ENCODE measurements around the gene RASGRP2. TPM values are rescaled to one million over a fixed set of nuclear protein-coding genes. Genes with fewer than 3 reads are reported as not detected.
A peak's percentile ranks its signal among the peaks of the same experiment; 100 is the strongest.

Gene RASGRP2
- total RNA-seq, 1 experiment from 2014 or later: not detected

GRCh38 chr11:64787526-64788320 lies 43.8 kb upstream of the RASGRP2 start:
- H3K27ac Mint-ChIP-seq (ENCODE audit: low read depth, unreplicated experiment): no peak overlapping the region
- TF ChIP-seq, protein P1, sequence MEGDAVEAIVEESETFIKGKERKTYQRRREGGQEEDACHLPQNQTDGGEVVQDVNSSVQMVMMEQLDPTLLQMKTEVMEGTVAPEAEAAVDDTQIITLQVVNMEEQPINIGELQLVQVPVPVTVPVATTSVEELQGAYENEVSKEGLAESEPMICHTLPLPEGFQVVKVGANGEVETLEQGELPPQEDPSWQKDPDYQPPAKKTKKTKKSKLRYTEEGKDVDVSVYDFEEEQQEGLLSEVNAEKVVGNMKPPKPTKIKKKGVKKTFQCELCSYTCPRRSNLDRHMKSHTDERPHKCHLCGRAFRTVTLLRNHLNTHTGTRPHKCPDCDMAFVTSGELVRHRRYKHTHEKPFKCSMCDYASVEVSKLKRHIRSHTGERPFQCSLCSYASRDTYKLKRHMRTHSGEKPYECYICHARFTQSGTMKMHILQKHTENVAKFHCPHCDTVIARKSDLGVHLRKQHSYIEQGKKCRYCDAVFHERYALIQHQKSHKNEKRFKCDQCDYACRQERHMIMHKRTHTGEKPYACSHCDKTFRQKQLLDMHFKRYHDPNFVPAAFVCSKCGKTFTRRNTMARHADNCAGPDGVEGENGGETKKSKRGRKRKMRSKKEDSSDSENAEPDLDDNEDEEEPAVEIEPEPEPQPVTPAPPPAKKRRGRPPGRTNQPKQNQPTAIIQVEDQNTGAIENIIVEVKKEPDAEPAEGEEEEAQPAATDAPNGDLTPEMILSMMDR (IDR thresholded peaks at IDR 0.05; ENCODE audit: unreplicated experiment): peak; percentile 81
- intact Hi-C loops (cut with micrococcal nuclease): loop anchor here (1.0 to 10.0 kb wide), 3 partner anchors 56 to 227 kb away; partner anchors contain the start of gene ARL2
- no peaks in the 10 kb centered on the region for H3K36me3 Mint-ChIP-seq (ENCODE audit: insufficient read depth, unreplicated experiment)
- BruUV-seq (replicated peaks): no TSS peak
- CTCF ChIA-PET: interaction anchor here (0.6 to 3.8 kb wide), 13 partner anchors 12 to 553 kb away, joined by 3 to 21 read pairs (median 3); partner anchors contain the start of genes CDC42BPG and MAP4K2
- POLR2A ChIA-PET: interaction anchor here (0.7 to 1.3 kb wide), 3 partner anchors 9 to 56 kb away, joined by 3 to 6 read pairs (median 3); partner anchors contain the start of gene SF1
- no peak overlapping the region for H3K4me3 Mint-ChIP-seq (ENCODE audit: unreplicated experiment)
- DNase-seq (ENCODE audit: unreplicated experiment): peak; percentile 66
- no peaks in the 10 kb centered on the region for H3K27me3 Mint-ChIP-seq (ENCODE audit: insufficient read depth, unreplicated experiment)
- no peaks in the 10 kb centered on the region for H3K9me3 Mint-ChIP-seq (ENCODE audit: unreplicated experiment)
- no peaks in the 10 kb centered on the region for H3K4me1 Mint-ChIP-seq (ENCODE audit: insufficient read depth, unreplicated experiment)

DNA sequence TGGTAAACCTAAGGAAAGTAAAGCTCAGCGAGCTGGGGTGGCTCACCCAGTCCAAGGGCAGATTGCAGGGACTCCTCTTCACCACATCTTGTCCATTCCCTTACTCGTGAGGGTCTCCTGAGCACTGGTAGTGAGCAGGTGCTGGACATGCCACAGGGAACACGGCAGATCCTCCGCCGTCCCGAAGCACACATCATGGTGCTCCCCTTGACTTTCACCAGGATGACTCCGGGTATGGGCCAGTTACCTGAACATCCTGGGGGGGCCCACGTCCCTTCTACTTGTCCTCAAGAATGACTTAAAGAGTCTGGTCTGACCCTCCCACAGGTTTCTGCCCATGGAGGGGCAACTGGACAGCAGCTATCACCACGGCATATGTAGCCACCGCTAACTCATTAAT lies 42.4 kb upstream of the RASGRP2 start:
- intact Hi-C loops (cut with micrococcal nuclease): loop anchor here (2.0 to 10.0 kb wide), 2 partner anchors 108 to 228 kb away; partner anchors contain the start of gene ARL2
- CTCF ChIA-PET: interaction anchor here (0.6 to 3.8 kb wide), 8 partner anchors 8 to 731 kb away, joined by 3 to 21 read pairs (median 4); no protein-coding TSS in a partner anchor
- Mint-ChIP-seq H3K4me1 (ENCODE audit: insufficient read depth, unreplicated experiment) (no peaks in the 10 kb centered on the region), H3K27ac (ENCODE audit: low read depth, unreplicated experiment) (no peak overlapping the region), H3K9me3 (ENCODE audit: unreplicated experiment) (no peaks in the 10 kb centered on the region), H3K27me3 (ENCODE audit: insufficient read depth, unreplicated experiment) (no peaks in the 10 kb centered on the region), H3K4me3 (ENCODE audit: unreplicated experiment) (no peak overlapping the region), H3K36me3 (ENCODE audit: insufficient read depth, unreplicated experiment) (peaks cover 2% of the 10 kb centered on the region)
- no TSS peak for BruUV-seq (replicated peaks)
- POLR2A ChIA-PET: interaction anchor here (0.6 kb wide), 1 partner anchor 541 kb away, joined by 4 read pairs; no protein-coding TSS in a partner anchor
- no peak for DNase-seq (ENCODE audit: unreplicated experiment)
- TF ChIP-seq, protein P1 (IDR thresholded peaks at IDR 0.05; ENCODE audit: unreplicated experiment): no peak

DNA sequence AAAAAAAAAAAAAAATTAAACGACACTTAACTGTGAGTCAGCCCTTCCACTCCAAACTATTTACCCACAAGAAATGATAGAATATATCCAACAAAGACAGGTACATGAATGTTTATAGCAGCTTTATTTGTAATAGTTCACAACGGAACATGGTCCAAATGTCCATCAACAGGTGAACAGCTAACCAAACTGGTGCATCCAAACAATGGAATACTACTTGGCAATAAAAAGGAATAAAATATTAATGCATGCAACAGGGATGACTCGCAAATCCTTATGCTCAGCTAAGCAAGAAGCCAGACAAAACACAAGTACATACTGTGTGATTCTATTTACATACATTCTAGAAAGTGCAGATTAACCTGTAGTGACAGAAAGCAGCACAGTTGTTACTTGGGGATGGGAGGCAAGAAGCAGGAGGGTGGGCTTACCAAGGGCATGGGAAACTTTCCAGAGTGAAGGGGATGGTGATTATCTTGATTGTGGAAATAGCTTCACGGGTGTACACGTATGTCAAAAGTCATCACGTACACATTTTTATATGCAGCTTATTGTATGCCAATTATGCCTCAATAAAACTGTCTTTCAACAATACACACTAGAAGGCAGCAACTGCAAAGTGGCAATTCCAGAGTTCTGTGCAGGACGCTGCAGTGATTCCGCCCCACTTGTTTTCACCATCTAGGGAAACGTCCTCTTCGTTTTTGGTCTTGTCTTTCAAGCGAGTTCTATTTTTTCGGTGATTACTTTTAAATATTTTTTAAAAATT lies 41.1 kb upstream of the RASGRP2 start:
- ChIA-PET POLR2A (interaction anchor here (0.5 kb wide), 1 partner anchor 120 kb away, joined by 3 read pairs; no protein-coding TSS in a partner anchor), CTCF (interaction anchor here (0.6 to 3.8 kb wide), 8 partner anchors 10 to 334 kb away, joined by 3 to 16 read pairs (median 3); no protein-coding TSS in a partner anchor)
- H3K9me3 Mint-ChIP-seq (ENCODE audit: unreplicated experiment): no peaks in the 10 kb centered on the region
- H3K27me3 Mint-ChIP-seq (ENCODE audit: insufficient read depth, unreplicated experiment): no peaks in the 10 kb centered on the region
- no peaks in the 10 kb centered on the region for H3K4me1 Mint-ChIP-seq (ENCODE audit: insufficient read depth, unreplicated experiment)
- peaks cover 6% of the 10 kb centered on the region for H3K36me3 Mint-ChIP-seq (ENCODE audit: insufficient read depth, unreplicated experiment)
- no TSS peak for BruUV-seq (replicated peaks)
- no peak overlapping the region for H3K4me3 Mint-ChIP-seq (ENCODE audit: unreplicated experiment)
- intact Hi-C loops (cut with micrococcal nuclease): loop anchor here (10.0 kb wide), 1 partner anchor 230 kb away; the partner anchor contains the start of gene ARL2
- TF ChIP-seq, protein P1 (IDR thresholded peaks at IDR 0.05; ENCODE audit: unreplicated experiment): no peak
- no peak overlapping the region for H3K27ac Mint-ChIP-seq (ENCODE audit: low read depth, unreplicated experiment)
- no peak for DNase-seq (ENCODE audit: unreplicated experiment)

Data from MCF 10A (cell line).